H1 (cell line): ENCODE results near the gene MYO16. TPM values are rescaled to one million over a fixed set of nuclear protein-coding genes. Genes with fewer than 3 reads are reported as not detected.

Experiments
- CTCF ChIA-PET: fragments of 300-600 bp; sonication (Branson Sonifier 250); formaldehyde crosslinking; loops from one replicate; lab custom pipeline; 2021; ENCODE audit not compliant: partially characterized antibody; lab: Charles Lee
- POLR2A ChIA-PET: fragments of 300-600 bp; sonication (Branson Sonifier 250); formaldehyde crosslinking; loops from one replicate; lab custom pipeline; 2021; ENCODE audit warnings: inconsistent platforms; ENCODE audit not compliant: partially characterized antibody; lab: Charles Lee
- DNase-seq, 2 experiments: peaks; one replicate each; pipeline versions ENCODE4 v3.0.0 to v3.0.0-alpha.2; 2010 to 2022; ENCODE audit warnings: low spot score in 2 of 2, low read depth in 1 of 2, mixed read lengths in 1 of 2
- FAIRE-seq: peaks from 2 replicates; lab custom pipeline; 2011; peaks lifted over from hg19 to GRCh38; lab: Jason Lieb, UNC
- H2AFZ ChIP-seq: 2 replicates; pipeline ENCODE4 v1.8.1; 2012; ENCODE audit warnings: low read length, inconsistent platforms
- H2AK5ac ChIP-seq: 2 replicates; pipeline ENCODE4 v1.6.1; 2013; ENCODE audit warnings: low read depth, low read length
- H2BK120ac ChIP-seq: replicated peaks from 2 replicates; pipeline ENCODE3; 2013; ENCODE audit warnings: low read depth, low read length, inconsistent platforms
- H2BK12ac ChIP-seq: 2 replicates; pipeline ENCODE4 v1.6.1; 2013; ENCODE audit warnings: low read depth, low read length
- H2BK15ac ChIP-seq: 2 replicates; pipeline ENCODE4 v1.6.1; 2013; ENCODE audit warnings: low read length
- H2BK20ac ChIP-seq: 2 replicates; pipeline ENCODE4 v1.6.1; 2013; ENCODE audit warnings: low read length
- H2BK5ac ChIP-seq: 2 replicates; pipeline ENCODE4 v1.6.1; 2013; ENCODE audit warnings: low read depth, low read length
- H3K14ac ChIP-seq: 2 replicates; pipeline ENCODE4 v1.6.1; 2013; ENCODE audit warnings: inconsistent platforms; ENCODE audit not compliant: insufficient read length
- H3K18ac ChIP-seq: 2 replicates; pipeline ENCODE4 v1.6.1; 2013; ENCODE audit warnings: low read length; ENCODE audit errors: extremely low read depth
- H3K23ac ChIP-seq: 2 replicates; pipeline ENCODE4 v1.6.1; 2013; ENCODE audit warnings: inconsistent platforms; ENCODE audit not compliant: insufficient read length
- H3K23me2 ChIP-seq: 2 replicates; pipeline ENCODE4 v1.6.1; 2013; ENCODE audit warnings: low read depth, low read length
- H3K27ac ChIP-seq: 2 replicates; pipeline ENCODE4 v1.6.1; 2011; ENCODE audit warnings: low read depth, low read length, inconsistent platforms
- H3K27me3 ChIP-seq, 4 experiments: replicated peaks in 1 of 4; 1 replicate in 1 of 4; 2 replicates in 3 of 4; pipeline versions ENCODE4 v1.6.1 to v1.8.1; 2011 to 2013; ENCODE audit warnings: low read length in 3 of 4, mild to moderate bottlenecking in 3 of 4, inconsistent platforms in 2 of 4, mixed read lengths in 2 of 4, moderate library complexity in 1 of 4; ENCODE audit not compliant: control insufficient read depth in 3 of 4, insufficient read depth in 3 of 4; ENCODE audit errors: extremely low read depth in 1 of 4
- H3K36me3 ChIP-seq, 4 experiments: 2 replicates each; pipeline versions ENCODE4 v1.6.1 to v1.8.1; 2011 to 2013; ENCODE audit warnings: mild to moderate bottlenecking in 4 of 4, low read length in 3 of 4, moderate library complexity in 2 of 4, control low read depth in 1 of 4, inconsistent platforms in 1 of 4; ENCODE audit not compliant: insufficient read depth in 4 of 4, control insufficient read depth in 2 of 4
- H3K4ac ChIP-seq: replicated peaks from 2 replicates; pipeline ENCODE3; 2013; ENCODE audit warnings: low read length, low read depth, mixed read lengths, inconsistent platforms; ENCODE audit not compliant: insufficient read length
- H3K4me1 ChIP-seq, 4 experiments: replicated peaks in 1 of 4; 1 replicate in 1 of 4; 2 replicates in 3 of 4; pipeline versions ENCODE4 v1.6.1 to v1.8.1; 2011 to 2013; ENCODE audit warnings: low read length in 3 of 4, inconsistent platforms in 2 of 4, mixed read lengths in 1 of 4; ENCODE audit not compliant: insufficient read depth in 4 of 4, control insufficient read depth in 3 of 4
- H3K4me2 ChIP-seq, 2 experiments: 2 replicates each; pipeline versions ENCODE4 v1.6.1 to v1.8.1; 2011 to 2013; ENCODE audit warnings: low read depth in 2 of 2, low read length in 2 of 2, control low read depth in 1 of 2, inconsistent platforms in 1 of 2, mild to moderate bottlenecking in 1 of 2; ENCODE audit not compliant: insufficient read depth in 1 of 2
- H3K4me3 ChIP-seq, 4 experiments: fragments of 200-600, 300-600 bp in 1 of 4; sonication (generic), shearing (Covaris generic), sonication (Bioruptor Twin) in 1 of 4; 2 replicates each; pipeline versions ENCODE4 v1.5.1 to v1.8.1; 2011 to 2016; ENCODE audit warnings: low read length in 4 of 4, low read depth in 3 of 4, control low read depth in 2 of 4, inconsistent platforms in 2 of 4, mild to moderate bottlenecking in 2 of 4, mixed read lengths in 1 of 4, moderate library complexity in 1 of 4; ENCODE audit not compliant: insufficient read depth in 2 of 4; ENCODE audit errors: extremely low read depth in 1 of 4
- H3K56ac ChIP-seq: replicated peaks from 2 replicates; pipeline ENCODE3; 2013; ENCODE audit warnings: low read depth, mild to moderate bottlenecking, mixed read lengths, low read length, inconsistent platforms; ENCODE audit not compliant: insufficient read length
- H3K79me1 ChIP-seq: 2 replicates; pipeline ENCODE4 v1.6.1; 2013; ENCODE audit warnings: low read depth, low read length, control low read depth
- H3K79me2 ChIP-seq, 2 experiments: 2 replicates each; pipeline versions ENCODE4 v1.6.1 to v1.8.1; 2012 to 2013; ENCODE audit warnings: low read length in 2 of 2, mild to moderate bottlenecking in 2 of 2, inconsistent platforms in 1 of 2; ENCODE audit not compliant: insufficient read depth in 2 of 2, control insufficient read depth in 1 of 2
- H3K9ac ChIP-seq, 4 experiments: replicated peaks in 1 of 4; 1 replicate in 1 of 4; 2 replicates in 3 of 4; pipeline versions ENCODE4 v1.6.1 to v1.8.1; 2011 to 2013; ENCODE audit warnings: low read depth in 3 of 4, low read length in 3 of 4, control low read depth in 2 of 4, mild to moderate bottlenecking in 2 of 4, moderate library complexity in 2 of 4, inconsistent platforms in 1 of 4; ENCODE audit errors: extremely low read depth in 1 of 4
- H3K9me3 ChIP-seq, 2 experiments: 2 replicates each; pipeline versions ENCODE4 v1.6.1 to v1.8.1; 2012 to 2013; ENCODE audit warnings: mild to moderate bottlenecking in 2 of 2, moderate library complexity in 2 of 2, control low read depth in 1 of 2, inconsistent platforms in 1 of 2, low read depth in 1 of 2, low read length in 1 of 2, mixed read lengths in 1 of 2; ENCODE audit not compliant: insufficient read depth in 2 of 2
- H4K20me1 ChIP-seq, 2 experiments: replicated peaks in 1 of 2; 2 replicates each; pipeline versions ENCODE3 to v1.8.1; 2011 to 2013; ENCODE audit warnings: inconsistent platforms in 2 of 2, low read length in 2 of 2, mild to moderate bottlenecking in 1 of 2; ENCODE audit not compliant: insufficient read depth in 2 of 2, control insufficient read depth in 1 of 2
- H4K5ac ChIP-seq: 2 replicates; pipeline ENCODE4 v1.6.1; 2013; ENCODE audit warnings: low read length, low read depth, mixed read lengths, inconsistent platforms; ENCODE audit not compliant: insufficient read length
- H4K8ac ChIP-seq: 2 replicates; pipeline ENCODE4 v1.8.0; 2013; ENCODE audit warnings: mild to moderate bottlenecking, moderate library complexity, low read length, inconsistent platforms; ENCODE audit not compliant: insufficient read depth; ENCODE audit errors: extremely low read depth
- H4K91ac ChIP-seq: replicated peaks from 2 replicates; pipeline ENCODE3; 2013; ENCODE audit warnings: low read length, mixed read lengths, inconsistent platforms; ENCODE audit not compliant: insufficient read length
- BCL11A ChIP-seq, 2 experiments: IDR thresholded peaks; one replicate each; pipeline ENCODE4 v1.6.1; 2011; ENCODE audit warnings: low read depth in 2 of 2, low read length in 2 of 2, mild to moderate bottlenecking in 2 of 2
- CBX5 ChIP-seq: fragments of 300-800, 300-1000 bp; sonication (generic); IDR thresholded peaks from 2 replicates; pipeline ENCODE4 v1.7.1; 2016; ENCODE audit warnings: antibody characterized with exemption, low read length, low read depth
- CHD2 ChIP-seq: IDR thresholded peaks from 2 replicates; pipeline ENCODE4 v1.6.1; 2012; ENCODE audit warnings: low read length, improper control_type of control experiment
- CREB1 ChIP-seq: IDR thresholded peaks from 2 replicates; pipeline ENCODE4 v1.6.1; 2012; ENCODE audit warnings: inconsistent platforms
- EZH2 ChIP-seq: fragments of 200-600 bp; sonication (generic); IDR thresholded peaks from 2 replicates; pipeline ENCODE4 v1.7.1; 2012; ENCODE audit warnings: low read depth, mild to moderate bottlenecking, moderate library complexity, low read length, inconsistent platforms; ENCODE audit not compliant: severe bottlenecking
- GABPA ChIP-seq: IDR thresholded peaks from 2 replicates; pipeline ENCODE4 v1.6.1; 2011; ENCODE audit warnings: mild to moderate bottlenecking, low read length, moderate library complexity, borderline replicate concordance; ENCODE audit not compliant: insufficient read depth
- HDAC2 ChIP-seq, 2 experiments: fragments of 300-600 bp in 1 of 2; sonication (generic) in 1 of 2; IDR thresholded peaks; 2 replicates each; pipeline ENCODE4 v1.6.1; 2011 to 2012; ENCODE audit warnings: low read depth in 2 of 2, low read length in 2 of 2, mild to moderate bottlenecking in 2 of 2, moderate library complexity in 2 of 2, borderline replicate concordance in 1 of 2, inconsistent platforms in 1 of 2
- MAFK ChIP-seq: IDR thresholded peaks from 2 replicates; pipeline ENCODE4 v1.6.1; 2012; ENCODE audit warnings: low read depth, mild to moderate bottlenecking, improper control_type of control experiment, low read length
- PHF8 ChIP-seq: fragments of 200-600 bp; sonication (generic); conservative IDR thresholded peaks from 2 replicates; pipeline ENCODE4 v1.7.1; 2012; ENCODE audit warnings: low read depth, mild to moderate bottlenecking, inconsistent platforms, low read length, moderate library complexity
- RBBP5 ChIP-seq: IDR thresholded peaks from 2 replicates; pipeline ENCODE4 v1.7.1; 2012; ENCODE audit warnings: low read depth, mild to moderate bottlenecking, inconsistent platforms, low read length, moderate library complexity, borderline replicate concordance
- RFX5 ChIP-seq: IDR thresholded peaks from 2 replicates; pipeline ENCODE4 v1.6.1; 2011; ENCODE audit warnings: low read depth, low read length, improper control_type of control experiment, borderline replicate concordance
- SAP30 ChIP-seq: fragments of 300-600 bp; sonication (generic); IDR thresholded peaks from 2 replicates; pipeline ENCODE4 v1.7.1; 2012; ENCODE audit warnings: low read length, moderate library complexity, mild to moderate bottlenecking, inconsistent platforms; ENCODE audit not compliant: insufficient read depth, insufficient replicate concordance
- SP1 ChIP-seq: IDR thresholded peaks from 2 replicates; pipeline ENCODE4 v1.6.1; 2011; ENCODE audit warnings: low read depth, low read length
- SP2 ChIP-seq: IDR thresholded peaks from 2 replicates; pipeline ENCODE4 v1.6.1; 2012; ENCODE audit warnings: mild to moderate bottlenecking, low read length, inconsistent platforms
- SP4 ChIP-seq: IDR thresholded peaks from 2 replicates; pipeline ENCODE4 v1.6.1; 2012; ENCODE audit warnings: low read length, inconsistent platforms
- SUZ12 ChIP-seq: fragments of 200-600 bp; sonication (generic); IDR thresholded peaks from 2 replicates; pipeline ENCODE4 v1.6.1; 2012; ENCODE audit warnings: mild to moderate bottlenecking, inconsistent platforms, low read length, moderate library complexity, mixed read lengths
- WGBS, 2 experiments: shearing (Covaris generic) in 1 of 2; methylation state at CpG; one replicate each; pipeline versions ENCODE4 v1.1.6 to v1.1.7; 2013 to 2015; ENCODE audit warnings: low lambda C conversion rate in 2 of 2, mixed read lengths in 2 of 2, inconsistent platforms in 1 of 2, low coverage in 1 of 2, missing lambda C conversion rate in 1 of 2; ENCODE audit not compliant: insufficient replicate concordance in 2 of 2, insufficient coverage in 1 of 2, insufficient read length in 1 of 2; ENCODE audit errors: extremely low coverage in 1 of 2, missing lambda C conversion rate in 1 of 2; 5-methylcytosine and 5-hydroxymethylcytosine counted together
- polyA plus RNA-seq, 7 experiments: library from polyadenylated mRNA; depleted of rRNA in 3 of 7; stranded (reverse) in 5 of 7; unstranded in 2 of 7; fragments of >200 nt in 5 of 7; fragments of 200-250 nt in 2 of 7; gene quantifications; 1 replicate in 5 of 7; 2 replicates in 1 of 7; 4 replicates in 1 of 7; pipeline versions ENCODE4 v1.2.1 to v1.2.3, GENCODE V29; 2011 to 2013; ENCODE audit warnings: missing spikeins in 2 of 7, mixed read lengths in 2 of 7
- total RNA-seq: library from RNA; stranded (reverse); fragmentation: NEBNext Ultra II Directional; extraction: Animal tissue kit (Norgen Biotek cat#: 25700); gene quantifications from 2 replicates; pipeline ENCODE4 v1.2.1, GENCODE V29; 2021

The MYO16 gene
- total and polyA plus RNA-seq, 2 of the 8 experiments (the other 6 are each of a cell fraction or from before 2014, with no cell fraction given): 0.02 to 0.22 TPM

DNA sequence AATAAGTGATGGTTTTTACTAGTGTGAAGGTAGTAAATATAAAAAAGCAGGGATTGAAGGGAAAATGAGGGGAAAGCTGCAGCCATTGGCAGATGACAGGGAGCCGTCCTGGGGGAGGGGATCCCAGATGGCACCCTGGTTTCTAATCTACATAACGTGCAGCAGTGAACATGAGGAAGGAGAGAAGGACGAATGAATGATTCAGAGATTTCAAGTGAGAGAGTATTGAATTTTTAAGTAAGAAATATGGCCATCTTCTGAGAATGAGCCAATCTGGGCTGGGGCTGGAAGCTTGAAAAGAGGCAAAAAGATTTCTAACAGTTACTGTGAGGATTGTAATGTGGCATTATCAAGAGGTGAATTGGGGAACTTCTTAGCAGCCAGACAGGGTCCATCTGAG is 414.2 kb downstream of the MYO16 start:
- Histone ChIP-seq H3K23ac (no peak overlapping the region), H4K5ac (no peak overlapping the region), H3K4me1 (no peaks in the 10 kb centered on the region), H3K9ac (no peak overlapping the region), H3K36me3 (no peaks in the 10 kb centered on the region), H3K4me3 (no peak overlapping the region), H2BK5ac (no peak overlapping the region), H2BK120ac (no peak overlapping the region), H2BK15ac (no peak overlapping the region), H2BK20ac (no peak overlapping the region), H3K23me2 (no peaks in the 10 kb centered on the region), H4K20me1 (no peaks in the 10 kb centered on the region), H3K56ac (no peak overlapping the region), H2AK5ac (no peak overlapping the region), H3K4ac (no peak overlapping the region), H4K91ac (no peak overlapping the region), H3K79me1 (no peaks in the 10 kb centered on the region), H3K27me3 (no peaks in the 10 kb centered on the region), H3K9me3 (no peaks in the 10 kb centered on the region), H3K18ac (no peak overlapping the region), H3K14ac (no peak overlapping the region), H2BK12ac (no peak overlapping the region), H3K27ac (no peak overlapping the region), H3K4me2 (no peak overlapping the region), H4K8ac (no peak overlapping the region), H2AFZ (no peak overlapping the region), H3K79me2 (no peaks in the 10 kb centered on the region)
- 71% methylated on average over 3 of the region's 3 CpGs; no CpG with 5 or more reads in 1 of the 2 experiments for WGBS, 2 experiments
- TF ChIP-seq EZH2: no peak
- TF ChIP-seq MAFK: no peak
- TF ChIP-seq SUZ12: no peak
- TF ChIP-seq SP1: no peak
- TF ChIP-seq CREB1: no peak
- no peak for TF ChIP-seq HDAC2 (IDR thresholded peaks at IDR 0.05; ENCODE audit: borderline replicate concordance in 1 of 2, low read depth in 2 of 2, low read length in 2 of 2)
- no peak for TF ChIP-seq SP2
- TF ChIP-seq PHF8: no peak
- TF ChIP-seq RFX5: no peak
- no peak for TF ChIP-seq CHD2
- no peak for TF ChIP-seq CBX5
- no peak for TF ChIP-seq GABPA
- TF ChIP-seq SAP30: no peak
- TF ChIP-seq SP4: no peak
- TF ChIP-seq RBBP5: no peak
- no peak for TF ChIP-seq BCL11A (IDR thresholded peaks at IDR 0.05; ENCODE audit: low read depth in 2 of 2, low read length in 2 of 2)
- FAIRE-seq (no peak), DNase-seq (no peak)
- ChIA-PET POLR2A (no interaction called here), CTCF (no interaction called here)
